Right cardiac atrium (tissue), 5 donors: ENCODE data around the gene HMOX2. TPM values are rescaled to one million over a fixed set of nuclear protein-coding genes. Genes with fewer than 3 reads are reported as not detected.

Experiments
- ATAC-seq, 2 donors: fragments of 200-7000 bp; cut with Tn5 transposase; one replicate each; pipeline versions ENCODE4 v1.8.0 to v1.9.1; 2020; ENCODE audit warnings: moderate library complexity in 2 of 2, mild to moderate bottlenecking in 1 of 2
- DNase-seq, 3 donors: peaks; one replicate each; pipeline ENCODE4 v3.0.0-alpha.2; 2020
- H3K27ac ChIP-seq: one replicate; pipeline ENCODE4 v1.5.1; 2013; ENCODE audit warnings: mild to moderate bottlenecking, low read length, control low read depth, moderate library complexity
- H3K27me3 ChIP-seq: one replicate; pipeline ENCODE4 v1.6.1; 2013; ENCODE audit not compliant: control insufficient read depth, insufficient read depth
- H3K4me1 ChIP-seq: one replicate; pipeline ENCODE4 v1.6.1; 2013; ENCODE audit warnings: low read length; ENCODE audit not compliant: control insufficient read depth, insufficient read depth
- H3K4me3 ChIP-seq: one replicate; pipeline ENCODE4 v1.5.1; 2013; ENCODE audit warnings: low read length, control low read depth
- H3K9me3 ChIP-seq: one replicate; pipeline ENCODE4 v1.6.1; 2013; ENCODE audit warnings: low read length; ENCODE audit not compliant: control insufficient read depth
- WGBS: extraction: QIAGEN DNeasy Blood & Tissue Kit; methylation state at CpG from one replicate; pipeline ENCODE4 v1.1.7; 2013; 5-methylcytosine and 5-hydroxymethylcytosine counted together
- intact Hi-C, 4 donors: fragments of 100-400 bp; cut with DNase I; formaldehyde crosslinking; loops; one replicate each; pipeline versions ENCODE4 v1.11.0 to v1.14.0; 2022 to 2023
- polyA plus RNA-seq: library from polyadenylated mRNA; stranded (reverse); fragments of 200-250 nt; gene quantifications from one replicate; pipeline ENCODE4 v1.2.3, GENCODE V29; 2013
- total RNA-seq, 4 donors: library from RNA; stranded (reverse); fragmentation: NEBNext Ultra II Directional; extraction: Animal tissue kit (Norgen Biotek cat#: 25700); gene quantifications; one replicate each; pipeline ENCODE4 v1.2.1, GENCODE V29; 2021
- donor health status: healthy with polysubstance abuse.
- donor health status: DM: no; HTN: yes; CAD: no.
- donor health status: DM: no; HTN: no; CAD: no.
- donor health status: DM: no; HTN: yes; CAD: no; lungs with severe emphysema.
- donor health status: DM: yes; HTN: yes; CAD: no.

The HMOX2 gene
- total and polyA plus RNA-seq, 5 donors = 89.6 to 109 (median 93.7) TPM

DNA sequence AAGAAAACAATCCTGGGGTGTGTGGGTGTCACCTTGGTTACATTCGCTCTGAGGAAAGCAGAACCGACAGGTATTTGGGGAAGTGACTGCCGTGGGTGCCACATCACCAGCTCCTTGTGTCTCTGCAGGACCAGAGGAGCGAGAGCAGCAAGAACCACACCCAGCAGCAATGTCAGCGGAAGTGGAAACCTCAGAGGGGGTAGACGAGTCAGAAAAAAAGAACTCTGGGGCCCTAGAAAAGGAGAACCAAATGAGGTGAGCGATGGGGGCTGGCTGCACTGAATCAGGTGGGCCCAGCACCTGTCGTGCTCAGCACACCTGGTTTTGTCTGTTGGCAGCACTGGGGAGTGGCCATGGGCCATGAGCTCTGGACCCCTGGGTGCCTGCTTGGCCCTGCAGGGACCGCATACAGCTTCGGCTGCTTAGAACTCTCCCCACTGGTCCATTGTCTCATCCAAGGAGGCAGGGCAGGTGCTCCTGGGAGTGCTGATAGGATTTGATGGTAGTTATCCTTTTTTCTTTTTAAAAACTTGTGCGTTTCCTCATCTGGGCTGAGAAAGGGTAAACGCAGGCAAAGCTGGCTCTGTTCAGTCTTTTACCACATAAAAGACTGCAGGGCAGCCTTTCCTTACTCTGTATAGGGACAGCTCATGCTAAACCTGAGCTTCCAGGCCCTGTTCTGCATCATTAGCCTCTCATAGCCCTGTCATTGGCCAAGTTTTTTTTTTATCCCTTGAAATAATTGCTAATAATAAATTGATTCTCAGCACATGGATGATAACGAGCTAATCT, 29.4 kb downstream of the HMOX2 start:
- peaks cover 12% of the 10 kb centered on the region for H3K4me1 ChIP-seq

GRCh38 chr16:4506450-4506849, 30.3 kb downstream of the HMOX2 start:
- 3% methylated on average over 3 of the region's 3 CpGs for WGBS
- Histone ChIP-seq H3K4me1 (peaks cover 14% of the 10 kb centered on the region), H3K27ac (no peak overlapping the region), H3K4me3 (no peak overlapping the region), H3K27me3 (no peaks in the 10 kb centered on the region), H3K9me3 (no peaks in the 10 kb centered on the region)
- intact Hi-C loops = loop anchor here in 2 of 4 donors (5.0 kb wide), 1 partner anchor 41 kb away; no protein-coding TSS in a partner anchor
- DNase-seq = peak in 1 of 3 donors; percentile 45
- ATAC-seq = peak; percentile 72 to 76

More for the DNA sequence above, 29.4 kb downstream of the HMOX2 start:
- H3K27ac ChIP-seq = no peak overlapping the region
- no peaks in the 10 kb centered on the region for H3K9me3 ChIP-seq
- intact Hi-C loops = loop anchor here in 2 of 4 donors (5.0 kb wide), 1 partner anchor 42 kb away; no protein-coding TSS in a partner anchor
- WGBS = 79% methylated on average over 13 of the region's 13 CpGs
- DNase-seq (peak in 1 of 3 donors; percentile 72), ATAC-seq (no peak)
- no peak overlapping the region for H3K4me3 ChIP-seq
- H3K27me3 ChIP-seq = no peaks in the 10 kb centered on the region

GRCh38 chr16:4507588-4508345, 31.6 kb downstream of the HMOX2 start:
- DNase-seq (no peak), ATAC-seq (no peak)
- H3K4me3 ChIP-seq = no peak overlapping the region
- H3K27ac ChIP-seq = no peak overlapping the region
- intact Hi-C loops = loop anchor here in 2 of 4 donors (5.0 kb wide), 1 partner anchor 40 kb away; no protein-coding TSS in a partner anchor
- peaks cover 6% of the 10 kb centered on the region for H3K4me1 ChIP-seq
- 91% methylated on average over 17 of the region's 17 CpGs for WGBS
- no peaks in the 10 kb centered on the region for H3K27me3 ChIP-seq
- H3K9me3 ChIP-seq = no peaks in the 10 kb centered on the region

DNA sequence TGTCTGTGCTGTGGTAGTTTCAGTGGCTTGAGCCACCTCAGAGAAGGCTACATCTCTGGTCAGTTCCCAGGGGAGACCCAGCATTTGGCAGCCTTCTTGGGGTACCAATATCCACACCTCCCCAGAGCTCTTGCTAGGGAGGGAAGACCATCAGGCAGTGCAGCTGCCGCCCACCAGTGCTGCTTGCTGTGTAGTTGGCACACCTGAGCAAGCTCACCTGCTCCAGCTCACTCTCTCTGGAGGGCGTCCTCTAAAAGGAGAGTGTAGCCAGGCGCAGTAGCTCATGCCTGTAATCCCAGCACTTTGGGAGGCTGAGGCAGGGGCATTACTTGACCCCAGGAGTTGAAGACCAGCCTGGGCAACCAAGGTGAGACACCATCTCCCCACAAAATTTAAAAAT, 32.6 kb downstream of the HMOX2 start:
- whole genome bisulfite sequencing = 97% methylated on average over 3 of the region's 3 CpGs
- peaks cover 10% of the 10 kb centered on the region for H3K4me1 ChIP-seq
- intact Hi-C loops = loop anchor here in 2 of 4 donors (5.0 kb wide), 1 partner anchor 38 kb away; no protein-coding TSS in a partner anchor

GRCh38 chr16:4509420-4509819, 33.2 kb downstream of the HMOX2 start:
- DNase-seq (no peak), ATAC-seq (no peak)
- intact Hi-C loops = loop anchor here in 2 of 4 donors (5.0 kb wide), 1 partner anchor 38 kb away; no protein-coding TSS in a partner anchor
- no peak overlapping the region for H3K4me3 ChIP-seq
- H3K27me3 ChIP-seq = no peaks in the 10 kb centered on the region
- H3K9me3 ChIP-seq = no peaks in the 10 kb centered on the region
- peaks cover 11% of the 10 kb centered on the region for H3K4me1 ChIP-seq
- 88% methylated on average over 8 of the region's 8 CpGs for WGBS
- no peak overlapping the region for H3K27ac ChIP-seq

More for the DNA sequence above, 32.6 kb downstream of the HMOX2 start:
- Histone ChIP-seq H3K27ac (no peak overlapping the region), H3K9me3 (no peaks in the 10 kb centered on the region), H3K4me3 (no peak overlapping the region), H3K27me3 (no peaks in the 10 kb centered on the region)
- ATAC-seq (no peak), DNase-seq (no peak)

DNA sequence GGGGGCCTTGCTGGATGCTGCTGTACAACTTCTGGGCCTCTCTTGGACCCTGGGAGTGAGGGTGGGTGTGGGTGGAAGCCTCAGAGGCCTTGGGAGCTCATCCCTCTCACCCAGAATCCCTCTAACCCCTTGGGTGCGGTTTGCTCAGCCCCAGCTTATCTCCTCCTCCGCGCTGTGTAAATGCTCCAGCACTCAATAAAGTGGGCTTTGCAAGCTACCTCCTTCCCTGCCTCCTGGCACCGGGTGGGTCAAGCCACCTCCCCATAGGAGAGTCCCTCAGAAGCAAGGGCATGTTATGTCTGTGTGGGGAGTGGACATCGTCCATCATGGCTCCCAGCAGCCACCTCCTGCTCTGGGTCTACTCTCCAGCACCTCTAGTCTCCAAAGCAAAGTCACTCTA, 33.9 kb downstream of the HMOX2 start:
- H3K4me3 ChIP-seq = no peak overlapping the region
- H3K4me1 ChIP-seq = peaks cover 16% of the 10 kb centered on the region
- intact Hi-C loops = loop anchor here in 3 of 4 donors (5.0 to 10.0 kb wide), 3 partner anchors 37 to 105 kb away; partner anchors contain the start of gene UBALD1 (in 1 of the 3)
- no peaks in the 10 kb centered on the region for H3K9me3 ChIP-seq
- ATAC-seq (no peak), DNase-seq (no peak)
- WGBS = 77% methylated on average over 5 of the region's 5 CpGs
- no peaks in the 10 kb centered on the region for H3K27me3 ChIP-seq
- H3K27ac ChIP-seq = no peak overlapping the region

GRCh38 chr16:4510747-4511426, 34.7 kb downstream of the HMOX2 start:
- Histone ChIP-seq H3K4me3 (no peak overlapping the region), H3K27me3 (no peaks in the 10 kb centered on the region), H3K27ac (peak overlapping the region; percentile 71), H3K9me3 (no peaks in the 10 kb centered on the region), H3K4me1 (peaks cover 16% of the 10 kb centered on the region)
- 60% methylated on average over 14 of the region's 14 CpGs for WGBS
- intact Hi-C loops = loop anchor here in 3 of 4 donors (5.0 to 10.0 kb wide), 3 partner anchors 36 to 104 kb away; partner anchors contain the start of gene UBALD1 (in 1 of the 3)
- ATAC-seq (no peak), DNase-seq (no peak)

GRCh38 chr16:4511441-4512082, 35.4 kb downstream of the HMOX2 start:
- peak; percentile 46 to 47 for ATAC-seq
- no peaks in the 10 kb centered on the region for H3K9me3 ChIP-seq
- H3K4me1 ChIP-seq = peaks cover 16% of the 10 kb centered on the region
- intact Hi-C loops = loop anchor here in 3 of 4 donors (5.0 to 10.0 kb wide), 3 partner anchors 36 to 103 kb away; partner anchors contain the start of gene UBALD1 (in 1 of the 3)
- no peaks in the 10 kb centered on the region for H3K27me3 ChIP-seq
- H3K4me3 ChIP-seq = no peak overlapping the region
- H3K27ac ChIP-seq = peak overlapping the region; percentile 71
- DNase-seq = peak; percentile 42 to 79 (median 77)
- 65% methylated on average over 9 of the region's 9 CpGs for WGBS

DNA sequence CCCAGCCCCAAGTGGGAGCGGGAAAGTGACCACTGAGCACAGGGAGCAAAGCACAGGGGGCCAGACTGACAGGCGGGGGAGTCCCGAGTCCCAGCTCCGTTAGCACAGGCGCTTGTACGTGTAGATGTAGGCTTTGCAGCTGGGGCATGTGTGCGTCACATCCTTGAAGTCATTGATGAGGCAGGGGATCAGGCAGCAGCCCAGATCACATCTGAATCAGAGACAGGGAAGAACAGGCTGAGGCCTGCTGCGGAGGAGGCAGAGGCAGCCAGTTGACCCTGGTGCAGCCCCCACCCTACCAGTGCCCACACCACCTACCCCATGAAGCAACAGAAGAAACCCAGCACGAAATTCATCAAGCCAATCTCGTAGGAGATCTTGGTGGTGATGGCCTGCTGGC, 36.3 kb downstream of the HMOX2 start:
- ATAC-seq = no peak
- WGBS = 90% methylated on average over 10 of the region's 10 CpGs

More for the DNA sequence above, 36.3 kb downstream of the HMOX2 start:
- Histone ChIP-seq H3K4me1 (peaks cover 16% of the 10 kb centered on the region), H3K27ac (no peak overlapping the region), H3K4me3 (no peak overlapping the region), H3K9me3 (no peaks in the 10 kb centered on the region), H3K27me3 (no peaks in the 10 kb centered on the region)
- intact Hi-C loops = loop anchor here in 3 of 4 donors (5.0 to 10.0 kb wide), 3 partner anchors 35 to 102 kb away; partner anchors contain the start of gene UBALD1 (in 1 of the 3)
- DNase-seq = no peak
